Body of pancreas (tissue), 4 donors: ENCODE data around the gene DCAF11. TPM values are rescaled to one million over a fixed set of nuclear protein-coding genes. Genes with fewer than 3 reads are reported as not detected.

Experiments
- ATAC-seq: fragments of 150-250 bp; one replicate; pipeline ENCODE4 v1.9.1; 2016
- DNase-seq, 4 donors: peaks; one replicate each; pipeline ENCODE4 v3.0.0-alpha.2; 2019
- H3K27ac ChIP-seq, 4 donors: fragments of 200-600 bp; sonication (generic); 1 replicate in 3 of 4; 2 replicates in 1 of 4; pipeline versions ENCODE4 v1.5.1 to v1.6.1; 2016 to 2019; ENCODE audit warnings: mild to moderate bottlenecking in 1 of 4, mixed read lengths in 1 of 4, moderate library complexity in 1 of 4
- H3K27me3 ChIP-seq, 2 donors: fragments of 200-600 bp; sonication (generic); one replicate each; pipeline ENCODE4 v1.6.0; 2016; ENCODE audit warnings: mild to moderate bottlenecking in 1 of 2
- H3K36me3 ChIP-seq, 2 donors: fragments of 200-600 bp; sonication (generic); replicated peaks in 1 of 2; 2 replicates each; pipeline ENCODE4 v1.5.1; 2016; ENCODE audit warnings: low read depth in 2 of 2; ENCODE audit not compliant: insufficient read depth in 1 of 2
- H3K4me1 ChIP-seq: fragments of 200-600 bp; sonication (generic); one replicate; pipeline ENCODE4 v1.6.0; 2016
- H3K4me3 ChIP-seq, 2 donors: fragments of 200-600 bp; sonication (generic); 1 replicate in 1 of 2; 2 replicates in 1 of 2; pipeline ENCODE4 v1.5.1; 2016 to 2019
- H3K9me3 ChIP-seq, 3 donors: fragments of 200-600 bp; sonication (generic); 1 replicate in 2 of 3; 2 replicates in 1 of 3; pipeline ENCODE4 v1.5.1; 2016
- CTCF ChIP-seq, 7 experiments: fragments of 450-650 bp in 4 of 7; fragments of 200-600 bp in 3 of 7; sonication (generic) in 3 of 7; IDR thresholded peaks; one replicate each; pipeline ENCODE4 v1.5.1; 2016 to 2019; ENCODE audit warnings: antibody characterized with exemption in 7 of 7
- POLR2A ChIP-seq, 3 donors: fragments of 450-650 bp; IDR thresholded peaks; one replicate each; pipeline ENCODE4 v1.6.1; 2016; ENCODE audit warnings: antibody characterized with exemption in 3 of 3, mild to moderate bottlenecking in 2 of 3
- WGBS, 2 donors: methylation state at CpG; one replicate each; pipeline ENCODE4 v1.1.5; 2017; 5-methylcytosine and 5-hydroxymethylcytosine counted together
- intact Hi-C: fragments of 100-400 bp; cut with DNase I; formaldehyde crosslinking; loops from one replicate; pipeline ENCODE4 v1.15.1; 2023
- total RNA-seq, 2 donors: library from RNA; depleted of rRNA; stranded (reverse); fragments of >200 nt; gene quantifications; one replicate each; pipeline ENCODE4 v1.1.0, GENCODE V29; 2016

Gene DCAF11
- total RNA-seq: 100 to 1,000 TPM in 1 of 2 donors, 10 to 100 TPM in 1; 77.1 to 128 TPM

GRCh38 chr14:24114532-24115421 lies at the start of gene DCAF11, which contains the start of gene NRL:
TSS of gene DCAF11 (plus strand) at chr14:24114777. CDS start at chr14:24115595, 818 bp downstream.
TSS of gene NRL (minus strand) at chr14:24114949. CDS start at chr14:24082848, 32,101 bp downstream.
- peaks cover 50% of the 10 kb centered on the region for H3K4me1 ChIP-seq
- ATAC-seq: peak; percentile 88
- peaks cover 7 to 8% of the 10 kb centered on the region in 2 donors for H3K36me3 ChIP-seq
- 0 to 1% methylated on average over 22 to 65 of the region's 65 CpGs for WGBS, 2 donors
- H3K27me3 ChIP-seq: no peaks in the 10 kb centered on the region
- DNase-seq: peak; percentile 99 to 100 (median 99)
- peak; percentile 90 to 98 (median 97) for TF ChIP-seq POLR2A (IDR thresholded peaks at IDR 0.05)
- no peak for TF ChIP-seq CTCF (IDR thresholded peaks at IDR 0.05)
- H3K9me3 ChIP-seq: no peaks in the 10 kb centered on the region
- peak within 1 kb of the TSS; percentile 99 to 100 (median 99) for H3K27ac ChIP-seq
- H3K4me3 ChIP-seq: peak within 1 kb of the TSS; percentile 68
- intact Hi-C loops: no loop called here

- Histone ChIP-seq H3K9me3 (no peaks in the 10 kb centered on the region), H3K4me3 (no peak overlapping the region), H3K27ac (no peak overlapping the region), H3K4me1 (peaks cover 30% of the 10 kb centered on the region), H3K27me3 (no peaks in the 10 kb centered on the region), H3K36me3 (no peaks in the 10 kb centered on the region)
- ATAC-seq (no peak), DNase-seq (no peak)
- 73 to 91% methylated on average over 2 to 11 of the region's 15 CpGs for WGBS, 2 donors
- TF ChIP-seq POLR2A (IDR thresholded peaks at IDR 0.05): no peak
- TF ChIP-seq CTCF (IDR thresholded peaks at IDR 0.05): no peak
- intact Hi-C loops: no loop called here
Measured at GRCh38 chr14:24064856-24065255, 49.7 kb upstream of the DCAF11 start.

GRCh38 chr14:24065408-24065807 lies 49.2 kb upstream of the DCAF11 start:
- DNase-seq (peak in 1 of 4 donors; percentile 2), ATAC-seq (no peak)
- no peak for TF ChIP-seq POLR2A (IDR thresholded peaks at IDR 0.05)
- TF ChIP-seq CTCF (IDR thresholded peaks at IDR 0.05): no peak
- no peaks in the 10 kb centered on the region for H3K9me3 ChIP-seq
- no peaks in the 10 kb centered on the region for H3K36me3 ChIP-seq
- H3K4me1 ChIP-seq: peaks cover 30% of the 10 kb centered on the region
- no peak overlapping the region for H3K27ac ChIP-seq
- intact Hi-C loops: no loop called here
- WGBS, 2 donors: 70 to 74% methylated on average over 8 of the region's 8 CpGs
- H3K4me3 ChIP-seq: no peak overlapping the region
- H3K27me3 ChIP-seq: no peaks in the 10 kb centered on the region

- no peak for DNase-seq
- Histone ChIP-seq H3K36me3 (no peaks in the 10 kb centered on the region), H3K27ac (no peak overlapping the region), H3K4me3 (no peak overlapping the region), H3K27me3 (no peaks in the 10 kb centered on the region), H3K4me1 (peaks cover 21% of the 10 kb centered on the region), H3K9me3 (no peaks in the 10 kb centered on the region)
- 93 to 95% methylated on average over 8 of the region's 8 CpGs for WGBS, 2 donors
- TF ChIP-seq POLR2A (IDR thresholded peaks at IDR 0.05) (no peak), CTCF (IDR thresholded peaks at IDR 0.05) (no peak)
- no peak for ATAC-seq
- intact Hi-C loops: no loop called here
Measured at GRCh38 chr14:24066496-24067132, 48.0 kb upstream of the DCAF11 start.
